ENCODE measurements around the gene IL16. TPM values are rescaled to one million over a fixed set of nuclear protein-coding genes. Genes with fewer than 3 reads are reported as not detected.
A peak's percentile ranks its signal among the peaks of the same experiment; 100 is the strongest.

Gene IL16
- total RNA-seq, 4 donors from 2014 or later = 4.9 to 11.5 (median 8.4) TPM

DNA sequence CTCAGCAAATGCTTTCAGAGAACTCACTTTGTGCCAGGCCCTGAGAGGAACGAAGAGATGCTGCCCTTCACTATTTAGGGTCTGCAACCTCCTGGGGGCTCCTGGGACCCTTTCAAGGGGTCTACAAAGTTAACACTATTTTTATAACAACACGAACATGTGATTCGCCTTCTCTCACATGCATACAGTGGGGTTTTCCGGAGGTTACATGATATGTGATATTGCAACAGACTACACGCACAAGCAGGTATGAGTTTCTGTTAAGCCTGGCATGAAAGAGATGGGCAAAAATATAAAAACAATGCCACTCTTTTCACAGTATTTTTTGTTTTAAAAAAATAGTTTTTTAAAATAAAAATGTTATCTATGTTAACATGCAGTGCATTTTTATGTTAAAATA, 117.0 kb downstream of the IL16 start:
- H3K9me3 ChIP-seq = no peaks in the 10 kb centered on the region
- H3K27me3 ChIP-seq = no peaks in the 10 kb centered on the region
- peaks cover 8 to 18% of the 10 kb centered on the region in 2 donors for H3K36me3 ChIP-seq
- TF ChIP-seq POLR2A (IDR thresholded peaks at IDR 0.05) (no peak), CTCF (IDR thresholded peaks at IDR 0.05) (no peak)
- no peak for DNase-seq
- peak overlapping the region in 1 of 3 donors; percentile 60 for H3K27ac ChIP-seq
- peaks cover 0 to 15% of the 10 kb centered on the region in 2 donors for H3K4me1 ChIP-seq
- no peak overlapping the region for H3K4me3 ChIP-seq (replicated peaks in 1 of 3)
- WGBS, 2 donors = 95 to 96% methylated on average over 5 of the region's 5 CpGs
- intact Hi-C loops (cut with DNase I) = no loop called here

DNA sequence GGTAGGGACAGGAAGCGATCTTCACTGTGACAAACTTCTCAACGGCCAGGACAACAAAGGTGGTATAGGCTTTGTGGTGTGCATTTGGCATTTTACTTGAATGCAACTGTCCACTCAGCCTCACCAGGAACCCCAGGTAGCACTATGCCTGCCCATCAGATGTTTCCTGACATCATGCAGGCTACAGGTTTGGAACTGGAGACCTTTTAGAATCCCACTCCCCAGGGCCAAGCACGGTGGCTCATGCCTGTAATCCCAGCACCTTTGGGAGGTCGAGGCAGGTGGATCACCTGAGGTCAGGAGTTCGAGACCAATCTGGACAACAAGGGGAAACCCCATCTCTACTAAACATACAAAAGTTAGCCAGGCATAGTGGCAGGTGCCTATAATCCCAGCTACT, 117.7 kb downstream of the IL16 start:
- Histone ChIP-seq H3K9me3 (no peaks in the 10 kb centered on the region), H3K4me1 (peaks cover 0 to 15% of the 10 kb centered on the region in 2 donors), H3K27ac (no peak overlapping the region), H3K4me3 (replicated peaks in 1 of 3) (no peak overlapping the region), H3K36me3 (peaks cover 8 to 18% of the 10 kb centered on the region in 2 donors), H3K27me3 (no peaks in the 10 kb centered on the region)
- 96% methylated on average over 5 of the region's 5 CpGs for WGBS, 2 donors
- TF ChIP-seq CTCF (IDR thresholded peaks at IDR 0.05) (no peak), POLR2A (IDR thresholded peaks at IDR 0.05) (no peak)
- intact Hi-C loops (cut with DNase I) = no loop called here
- DNase-seq = no peak

GRCh38 chr15:81315452-81316175, 118.9 kb downstream of the IL16 start:
- intact Hi-C loops (cut with DNase I) = no loop called here
- TF ChIP-seq CTCF (IDR thresholded peaks at IDR 0.05) = no peak
- no peak overlapping the region for H3K27ac ChIP-seq
- whole genome bisulfite sequencing, 2 donors = 92 to 93% methylated on average over 14 of the region's 14 CpGs
- no peaks in the 10 kb centered on the region for H3K27me3 ChIP-seq
- H3K4me3 ChIP-seq (replicated peaks in 1 of 3) = no peak overlapping the region
- no peaks in the 10 kb centered on the region for H3K9me3 ChIP-seq
- H3K36me3 ChIP-seq = peaks cover 8 to 21% of the 10 kb centered on the region in 2 donors
- no peak for DNase-seq
- H3K4me1 ChIP-seq = peaks cover 0 to 15% of the 10 kb centered on the region in 2 donors

DNA sequence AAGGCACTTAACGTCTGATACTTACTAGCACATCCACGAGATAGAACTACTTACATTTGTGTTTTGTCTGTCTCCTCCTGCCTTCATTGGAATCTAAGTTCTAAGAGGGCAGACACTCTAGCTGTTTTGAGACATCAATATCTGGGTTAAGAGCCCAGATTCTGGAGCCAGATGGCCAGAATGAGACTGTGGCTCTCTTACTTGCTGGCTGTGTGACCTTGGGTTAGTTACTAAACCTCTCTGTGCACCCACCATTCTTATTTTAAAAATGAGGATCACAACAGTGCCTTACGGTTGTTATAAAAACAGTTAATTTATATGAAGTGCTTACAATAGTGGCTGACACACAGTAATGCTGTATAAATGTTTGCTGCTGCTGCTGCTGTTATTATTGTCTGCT, 119.6 kb downstream of the IL16 start:
- Histone ChIP-seq H3K4me1 (peaks cover 0 to 12% of the 10 kb centered on the region in 2 donors), H3K27ac (no peak overlapping the region), H3K27me3 (no peaks in the 10 kb centered on the region), H3K36me3 (peaks cover 8 to 23% of the 10 kb centered on the region in 2 donors), H3K4me3 (replicated peaks in 1 of 3) (no peak overlapping the region), H3K9me3 (no peaks in the 10 kb centered on the region)
- WGBS, 2 donors = 89 to 90% methylated on average over 3 of the region's 3 CpGs
- DNase-seq = no peak
- intact Hi-C loops (cut with DNase I) = no loop called here
- TF ChIP-seq CTCF (IDR thresholded peaks at IDR 0.05) = no peak
- no peak for TF ChIP-seq POLR2A (IDR thresholded peaks at IDR 0.05)

DNA sequence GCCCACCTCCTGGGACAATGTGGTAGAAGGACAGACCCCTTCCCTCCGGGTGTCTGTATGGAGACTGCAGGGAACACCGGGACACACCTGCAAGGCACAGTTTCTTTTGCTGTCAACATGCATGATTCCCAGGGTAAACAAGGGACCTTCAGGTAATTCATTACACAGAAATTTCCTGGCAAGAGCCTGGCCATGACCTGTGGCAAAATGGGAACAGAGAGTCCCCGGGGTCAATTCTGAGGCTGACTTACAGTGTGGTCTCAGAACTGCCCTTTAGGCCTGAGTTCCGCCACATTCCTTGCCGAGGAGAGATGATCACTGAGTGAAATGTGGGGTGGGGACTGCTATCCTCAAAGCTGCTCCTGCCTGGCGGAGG, 121.0 kb downstream of the IL16 start:
- H3K27ac ChIP-seq = no peak overlapping the region
- peaks cover 0 to 10% of the 10 kb centered on the region in 2 donors for H3K4me1 ChIP-seq
- H3K36me3 ChIP-seq = peaks cover 8 to 19% of the 10 kb centered on the region in 2 donors
- intact Hi-C loops (cut with DNase I) = no loop called here
- TF ChIP-seq POLR2A (IDR thresholded peaks at IDR 0.05) (no peak), CTCF (IDR thresholded peaks at IDR 0.05) (no peak)
- no peaks in the 10 kb centered on the region for H3K27me3 ChIP-seq
- H3K4me3 ChIP-seq (replicated peaks in 1 of 3) = no peak overlapping the region
- 91 to 97% methylated on average over 4 to 6 of the region's 6 CpGs for WGBS, 2 donors
- no peaks in the 10 kb centered on the region for H3K9me3 ChIP-seq
- no peak for DNase-seq
